Uterus (tissue), 2 donors: ENCODE results near the gene MFSD12.

ENCODE experiments used
- POLR2A ChIP-seq, 2 donors: fragments of 450-650 bp; IDR thresholded peaks; one replicate each; pipeline ENCODE4 v1.6.1; 2016; ENCODE audit warnings: antibody characterized with exemption in 2 of 2, mild to moderate bottlenecking in 1 of 2, moderate library complexity in 1 of 2
- TF ChIP-seq, protein P1 (sequence below), 4 experiments: fragments of 200-600 bp in 2 of 4; fragments of 450-650 bp in 2 of 4; sonication (generic) in 2 of 4; IDR thresholded peaks; one replicate each; pipeline ENCODE4 v1.5.1; 2016 to 2019; ENCODE audit warnings: antibody characterized with exemption in 4 of 4, mild to moderate bottlenecking in 2 of 4, moderate library complexity in 1 of 4

- TF ChIP-seq, protein P1, sequence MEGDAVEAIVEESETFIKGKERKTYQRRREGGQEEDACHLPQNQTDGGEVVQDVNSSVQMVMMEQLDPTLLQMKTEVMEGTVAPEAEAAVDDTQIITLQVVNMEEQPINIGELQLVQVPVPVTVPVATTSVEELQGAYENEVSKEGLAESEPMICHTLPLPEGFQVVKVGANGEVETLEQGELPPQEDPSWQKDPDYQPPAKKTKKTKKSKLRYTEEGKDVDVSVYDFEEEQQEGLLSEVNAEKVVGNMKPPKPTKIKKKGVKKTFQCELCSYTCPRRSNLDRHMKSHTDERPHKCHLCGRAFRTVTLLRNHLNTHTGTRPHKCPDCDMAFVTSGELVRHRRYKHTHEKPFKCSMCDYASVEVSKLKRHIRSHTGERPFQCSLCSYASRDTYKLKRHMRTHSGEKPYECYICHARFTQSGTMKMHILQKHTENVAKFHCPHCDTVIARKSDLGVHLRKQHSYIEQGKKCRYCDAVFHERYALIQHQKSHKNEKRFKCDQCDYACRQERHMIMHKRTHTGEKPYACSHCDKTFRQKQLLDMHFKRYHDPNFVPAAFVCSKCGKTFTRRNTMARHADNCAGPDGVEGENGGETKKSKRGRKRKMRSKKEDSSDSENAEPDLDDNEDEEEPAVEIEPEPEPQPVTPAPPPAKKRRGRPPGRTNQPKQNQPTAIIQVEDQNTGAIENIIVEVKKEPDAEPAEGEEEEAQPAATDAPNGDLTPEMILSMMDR (IDR thresholded peaks at IDR 0.05), result no peak
- no peak for TF ChIP-seq POLR2A (IDR thresholded peaks at IDR 0.05)
These were observed 36.3 kb downstream of the MFSD12 start for GRCh38 chr19:3521104-3521445.
